C4-2B (cell line): Measurements from ENCODE around the gene FIGNL1.

Source experiments
- ZFX ChIP-seq: fragments of 450-650 bp; IDR thresholded peaks from 2 replicates; pipeline ENCODE4 v1.6.1; 2017
- TF ChIP-seq, protein P1 (sequence below): fragments of 450-650 bp; conservative IDR thresholded peaks from 2 replicates; pipeline ENCODE4 v1.5.1; 2017; ENCODE audit warnings: mild to moderate bottlenecking

DNA sequence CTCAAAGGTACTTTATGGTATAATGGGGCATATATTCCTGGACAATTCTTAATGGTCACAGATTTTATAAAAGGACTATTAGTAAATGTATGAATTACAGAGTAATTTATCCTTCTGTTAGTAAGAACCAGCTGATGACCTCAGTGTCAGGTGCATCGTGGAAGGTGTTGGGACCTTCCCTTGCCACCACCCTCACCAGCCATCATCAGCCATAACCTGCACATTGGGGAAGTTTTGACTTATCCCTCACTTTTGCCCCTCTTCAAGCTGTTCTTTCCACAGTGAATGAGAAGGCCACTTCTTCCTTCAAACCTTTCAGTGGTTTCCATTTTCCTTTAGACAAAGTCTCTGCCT lies 52.2 kb downstream of the FIGNL1 start:
- no peak for TF ChIP-seq ZFX
- TF ChIP-seq, protein P1, sequence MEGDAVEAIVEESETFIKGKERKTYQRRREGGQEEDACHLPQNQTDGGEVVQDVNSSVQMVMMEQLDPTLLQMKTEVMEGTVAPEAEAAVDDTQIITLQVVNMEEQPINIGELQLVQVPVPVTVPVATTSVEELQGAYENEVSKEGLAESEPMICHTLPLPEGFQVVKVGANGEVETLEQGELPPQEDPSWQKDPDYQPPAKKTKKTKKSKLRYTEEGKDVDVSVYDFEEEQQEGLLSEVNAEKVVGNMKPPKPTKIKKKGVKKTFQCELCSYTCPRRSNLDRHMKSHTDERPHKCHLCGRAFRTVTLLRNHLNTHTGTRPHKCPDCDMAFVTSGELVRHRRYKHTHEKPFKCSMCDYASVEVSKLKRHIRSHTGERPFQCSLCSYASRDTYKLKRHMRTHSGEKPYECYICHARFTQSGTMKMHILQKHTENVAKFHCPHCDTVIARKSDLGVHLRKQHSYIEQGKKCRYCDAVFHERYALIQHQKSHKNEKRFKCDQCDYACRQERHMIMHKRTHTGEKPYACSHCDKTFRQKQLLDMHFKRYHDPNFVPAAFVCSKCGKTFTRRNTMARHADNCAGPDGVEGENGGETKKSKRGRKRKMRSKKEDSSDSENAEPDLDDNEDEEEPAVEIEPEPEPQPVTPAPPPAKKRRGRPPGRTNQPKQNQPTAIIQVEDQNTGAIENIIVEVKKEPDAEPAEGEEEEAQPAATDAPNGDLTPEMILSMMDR: no peak
